ENCODE results near the gene TMC3.

Gene TMC3

DNA sequence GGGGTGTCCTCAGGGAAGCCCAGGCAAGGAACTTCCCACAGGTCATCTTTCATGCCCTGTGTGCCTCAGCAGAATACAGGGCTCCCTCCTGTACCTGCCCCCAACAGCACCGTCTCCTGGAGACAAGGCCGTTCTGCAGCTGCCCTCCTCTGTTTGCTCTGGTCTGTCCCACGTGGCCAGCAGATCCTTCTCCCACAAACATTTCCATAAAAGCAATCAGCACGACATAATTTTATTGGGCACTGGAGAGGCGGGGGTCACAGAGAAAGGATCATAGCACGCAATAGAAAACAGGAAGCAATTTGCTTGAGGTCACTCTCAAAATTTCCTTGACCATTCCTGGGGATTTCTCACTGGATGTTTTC is 79.5 kb downstream of the TMC3 start:
- H3K4me3 ChIP-seq (replicated peaks; ENCODE audit: low read depth, low read length) = no peak overlapping the region
- no peak for DNase-seq (ENCODE audit: extremely low read depth, low read depth)
- TF ChIP-seq, protein P1, sequence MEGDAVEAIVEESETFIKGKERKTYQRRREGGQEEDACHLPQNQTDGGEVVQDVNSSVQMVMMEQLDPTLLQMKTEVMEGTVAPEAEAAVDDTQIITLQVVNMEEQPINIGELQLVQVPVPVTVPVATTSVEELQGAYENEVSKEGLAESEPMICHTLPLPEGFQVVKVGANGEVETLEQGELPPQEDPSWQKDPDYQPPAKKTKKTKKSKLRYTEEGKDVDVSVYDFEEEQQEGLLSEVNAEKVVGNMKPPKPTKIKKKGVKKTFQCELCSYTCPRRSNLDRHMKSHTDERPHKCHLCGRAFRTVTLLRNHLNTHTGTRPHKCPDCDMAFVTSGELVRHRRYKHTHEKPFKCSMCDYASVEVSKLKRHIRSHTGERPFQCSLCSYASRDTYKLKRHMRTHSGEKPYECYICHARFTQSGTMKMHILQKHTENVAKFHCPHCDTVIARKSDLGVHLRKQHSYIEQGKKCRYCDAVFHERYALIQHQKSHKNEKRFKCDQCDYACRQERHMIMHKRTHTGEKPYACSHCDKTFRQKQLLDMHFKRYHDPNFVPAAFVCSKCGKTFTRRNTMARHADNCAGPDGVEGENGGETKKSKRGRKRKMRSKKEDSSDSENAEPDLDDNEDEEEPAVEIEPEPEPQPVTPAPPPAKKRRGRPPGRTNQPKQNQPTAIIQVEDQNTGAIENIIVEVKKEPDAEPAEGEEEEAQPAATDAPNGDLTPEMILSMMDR (IDR thresholded peaks at IDR 0.05; ENCODE audit: low read depth, low read length, missing control alignments) = peak; percentile 20

DNA sequence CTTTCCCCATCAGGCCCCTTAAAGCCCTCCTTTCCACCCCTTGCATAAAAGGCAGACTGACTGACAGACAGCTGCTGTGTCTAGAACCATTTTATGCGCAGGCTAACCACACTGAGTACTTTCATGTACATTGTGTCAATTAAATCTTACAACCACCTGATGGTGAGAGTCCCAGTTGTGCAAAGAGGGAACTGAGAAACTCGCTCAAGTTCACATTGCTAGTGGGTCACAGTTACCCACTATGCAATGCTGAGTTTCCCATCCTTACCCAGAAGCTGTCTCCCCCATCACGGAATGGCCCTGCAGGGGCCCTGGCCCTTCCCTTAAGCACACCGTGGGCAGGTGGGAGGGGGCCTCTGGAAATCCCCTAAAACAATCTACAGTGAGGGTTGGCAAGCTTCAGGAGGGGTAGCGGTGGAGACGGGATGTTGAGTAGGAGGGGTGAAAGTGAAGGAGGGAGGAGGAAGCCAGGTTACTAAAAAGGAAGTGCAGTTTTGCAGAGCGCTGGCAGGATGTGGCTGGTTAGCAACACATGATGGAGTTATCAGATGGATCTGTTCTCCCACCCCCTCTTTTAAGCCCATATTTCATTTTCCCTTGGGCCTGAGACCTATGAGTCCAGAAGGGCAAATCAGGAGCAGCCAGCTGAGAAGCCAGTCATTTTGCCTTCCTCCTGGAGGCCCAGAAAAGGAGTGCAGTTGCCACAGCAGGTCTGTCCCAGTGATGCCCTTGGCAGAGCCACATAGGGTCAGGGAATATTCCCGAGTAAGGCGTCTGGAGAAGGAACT is 80.1 kb downstream of the TMC3 start:
- no peak for DNase-seq (ENCODE audit: extremely low read depth, low read depth)
- no peak overlapping the region for H3K4me3 ChIP-seq (replicated peaks; ENCODE audit: low read depth, low read length)
- TF ChIP-seq, protein P1 (IDR thresholded peaks at IDR 0.05; ENCODE audit: low read depth, low read length, missing control alignments) = no peak

DNA sequence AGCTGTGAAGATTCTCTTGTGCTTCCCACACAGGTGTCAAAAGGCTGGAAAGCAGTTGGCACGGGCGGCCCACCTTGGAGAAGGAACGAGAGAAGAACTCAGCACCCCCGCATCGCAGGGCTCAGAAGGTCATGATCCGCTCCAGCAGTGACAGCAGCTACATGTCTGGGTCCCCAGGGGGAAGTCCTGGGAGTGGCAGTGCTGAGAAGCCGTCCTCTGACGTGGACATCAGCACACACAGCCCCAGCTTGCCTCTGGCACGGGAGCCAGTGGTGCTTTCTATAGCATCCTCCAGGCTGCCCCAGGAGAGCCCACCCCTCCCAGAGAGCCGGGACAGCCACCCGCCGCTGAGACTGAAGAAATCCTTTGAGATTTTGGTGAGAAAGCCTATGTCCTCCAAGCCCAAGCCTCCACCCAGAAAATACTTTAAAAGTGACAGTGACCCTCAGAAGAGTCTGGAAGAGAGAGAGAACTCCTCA is 81.5 kb downstream of the TMC3 start:
- H3K4me3 ChIP-seq (replicated peaks; ENCODE audit: low read depth, low read length) = no peak overlapping the region
- DNase-seq (ENCODE audit: extremely low read depth, low read depth) = no peak
- TF ChIP-seq, protein P1 (IDR thresholded peaks at IDR 0.05; ENCODE audit: low read depth, low read length, missing control alignments) = no peak

DNA sequence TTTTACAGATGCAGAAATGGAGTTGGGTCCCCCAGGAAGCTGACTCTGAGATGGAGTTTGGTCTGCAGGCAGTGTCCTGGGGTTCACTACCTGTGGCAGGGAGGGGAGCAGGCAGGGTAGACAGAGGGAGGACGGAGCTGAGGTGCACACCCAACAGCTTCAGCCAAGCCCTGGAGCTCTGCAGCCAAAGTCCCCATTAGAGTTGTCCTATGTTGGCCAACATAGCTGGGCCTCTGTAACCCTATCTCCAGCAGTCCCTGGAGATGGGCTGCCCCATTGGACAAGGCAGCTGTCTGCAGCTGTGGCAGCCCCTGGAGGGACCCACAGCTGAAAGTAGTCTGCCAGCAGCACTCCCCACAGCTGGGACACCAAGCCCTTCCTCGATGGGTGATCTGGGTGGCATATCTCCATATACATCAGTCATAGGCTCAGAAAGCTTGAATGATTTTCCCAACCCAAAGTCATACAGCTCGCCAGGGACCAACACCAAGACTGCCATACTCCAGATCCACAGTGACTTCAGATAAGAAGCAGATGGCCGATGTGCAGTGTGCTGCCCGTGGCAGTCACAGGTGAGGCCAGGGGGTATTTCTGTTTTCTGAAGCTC is 82.0 kb downstream of the TMC3 start:
- no peak overlapping the region for H3K4me3 ChIP-seq (replicated peaks; ENCODE audit: low read depth, low read length)
- no peak for DNase-seq (ENCODE audit: extremely low read depth, low read depth)
- TF ChIP-seq, protein P1 (IDR thresholded peaks at IDR 0.05; ENCODE audit: low read depth, low read length, missing control alignments) = no peak

DNA sequence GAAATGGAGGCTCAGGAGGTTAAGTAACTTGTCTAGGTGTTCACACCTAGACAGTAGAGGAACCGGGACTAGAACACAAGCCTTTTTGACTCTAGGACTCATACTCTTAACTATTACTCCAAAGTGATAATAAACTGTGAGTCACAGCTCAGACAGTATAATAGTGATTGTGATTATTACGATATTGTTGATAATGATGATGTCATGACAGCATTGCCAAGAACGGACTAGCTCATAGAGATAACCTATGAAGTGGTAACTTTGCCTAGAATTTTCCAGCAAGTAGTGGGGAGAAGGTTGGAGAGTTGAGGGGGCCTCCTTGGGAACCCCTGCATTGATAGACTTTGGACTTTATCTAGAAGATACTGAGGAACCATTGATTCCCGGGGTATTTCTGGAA is 84.1 kb downstream of the TMC3 start:
- no peak for DNase-seq (ENCODE audit: extremely low read depth, low read depth)
- TF ChIP-seq, protein P1 (IDR thresholded peaks at IDR 0.05; ENCODE audit: low read depth, low read length, missing control alignments) = no peak
- H3K4me3 ChIP-seq (replicated peaks; ENCODE audit: low read depth, low read length) = no peak overlapping the region

DNA sequence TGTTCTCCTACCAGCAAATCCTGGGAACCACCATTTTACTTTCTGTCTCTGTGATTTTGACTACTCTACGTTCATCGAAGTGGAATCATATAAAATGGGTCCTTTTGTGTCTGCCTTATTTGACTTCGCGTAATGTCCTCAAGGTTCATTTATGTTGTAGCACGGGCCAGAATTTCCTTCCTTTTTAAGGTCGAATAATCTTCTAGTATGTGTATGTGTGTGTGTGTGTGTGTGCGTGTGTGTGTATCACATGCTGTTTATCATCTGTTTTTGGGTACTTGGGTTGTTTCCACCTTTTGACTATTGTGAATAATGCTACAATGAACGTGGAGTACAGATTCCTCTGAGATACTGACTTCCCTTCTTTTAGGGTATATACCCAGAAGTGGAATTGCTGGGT is 85.4 kb downstream of the TMC3 start:
- DNase-seq (ENCODE audit: extremely low read depth, low read depth) = no peak
- H3K4me3 ChIP-seq (replicated peaks; ENCODE audit: low read depth, low read length) = no peak overlapping the region
- TF ChIP-seq, protein P1 (IDR thresholded peaks at IDR 0.05; ENCODE audit: low read depth, low read length, missing control alignments) = no peak
